ENCODE measurements around the gene SETD1A. TPM values are rescaled to one million over a fixed set of nuclear protein-coding genes. Genes with fewer than 3 reads are reported as not detected.
A peak's percentile ranks its signal among the peaks of the same experiment; 100 is the strongest.

SETD1A gene
- polyA plus RNA-seq, 2 of the 4 experiments (the other 2 are of a cell fraction), result 2.0 to 21.2 TPM

DNA sequence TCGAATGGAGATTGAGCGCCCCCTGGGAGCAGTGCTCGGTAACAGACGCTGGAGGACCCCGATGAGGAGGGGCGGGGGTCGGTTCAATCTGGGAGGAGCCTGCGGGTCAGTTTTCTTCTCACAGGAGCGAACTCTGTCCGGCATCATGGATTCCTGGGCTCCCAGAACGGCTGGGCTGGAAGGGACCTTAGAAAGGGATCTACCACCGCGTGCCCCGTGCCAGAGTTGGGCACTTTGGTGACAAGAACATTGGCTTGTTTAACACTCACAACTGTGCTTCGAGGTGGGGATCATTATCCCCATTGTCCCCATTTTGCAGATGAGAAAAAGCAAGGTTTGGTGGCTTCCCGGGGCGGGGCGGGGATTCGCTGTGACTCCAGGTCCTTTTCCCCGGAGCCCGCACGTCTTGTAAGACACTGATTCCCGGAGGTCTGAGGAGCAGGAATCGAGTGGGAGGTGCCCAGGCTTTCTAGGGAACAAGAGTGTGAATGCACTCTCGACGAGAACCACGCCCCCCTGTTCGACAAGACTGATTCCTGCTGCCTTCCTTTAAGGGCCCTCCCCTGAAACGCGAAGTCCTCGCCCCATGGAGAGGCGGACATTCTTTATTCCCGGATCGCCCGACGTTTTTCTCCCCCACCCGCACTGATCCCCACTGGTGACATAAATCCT, 35.7 kb upstream of the SETD1A start:
- peak; percentile 82 to 83 for DNase-seq (ENCODE audit: low read depth in 1 of 2, low spot score in 1 of 2)
- CTCF ChIA-PET, result interaction anchor here (1.0 kb wide), 1 partner anchor 19 kb away, joined by 4 read pairs; no protein-coding TSS in a partner anchor
- Histone ChIP-seq H3K4me2 (peak overlapping the region; percentile 82), H3K27ac (peak overlapping the region; percentile 69 to 99), H3K9me3 (no peaks in the 10 kb centered on the region), H3K4me1 (peaks cover 9% of the 10 kb centered on the region; the same call in 1 of the 3 replicates), H3K4me3 (peak overlapping the region; percentile 87)
- no peak for FAIRE-seq
- POLR2A ChIA-PET, result no interaction called here
- ATAC-seq, result peak; percentile 29 to 32
- 8% methylated on average over 34 of the region's 37 CpGs for WGBS (ENCODE audit: missing lambda C conversion rate)
- TF ChIP-seq HDAC2 (IDR thresholded peaks at IDR 0.05) (peak; percentile 96), GATA3 (IDR thresholded peaks at IDR 0.05; ENCODE audit: borderline replicate concordance) (no peak), NR3C1 (IDR thresholded peaks at IDR 0.05) (no peak), EHF (CRISPR knock-in tag; IDR thresholded peaks at IDR 0.05) (no peak), TP53 (CRISPR knock-in tag; IDR thresholded peaks at IDR 0.05) (no peak), CHD4 (IDR thresholded peaks at IDR 0.05; ENCODE audit: borderline replicate concordance) (peak; percentile 88; the same call in 1 of the 2 replicates), ZC3H11A (IDR thresholded peaks at IDR 0.05) (no peak), SMC3 (IDR thresholded peaks at IDR 0.05) (peak; percentile 57; the same call in 2 of the 3 replicates), MAZ (IDR thresholded peaks at IDR 0.05; ENCODE audit: borderline replicate concordance, low read depth, low read length) (no peak), TFCP2L1 (CRISPR knock-in tag; IDR thresholded peaks at IDR 0.05) (no peak), RNF2 (IDR thresholded peaks at IDR 0.05; ENCODE audit: borderline replicate concordance, low read depth) (no peak), KDM5A (IDR thresholded peaks at IDR 0.05) (no peak), NPAS2 (CRISPR knock-in tag; IDR thresholded peaks at IDR 0.05; ENCODE audit: borderline replicate concordance) (no peak), FOXS1 (CRISPR knock-in tag; IDR thresholded peaks at IDR 0.05) (no peak), BHLHE40 (IDR thresholded peaks at IDR 0.05; ENCODE audit: low read depth, low read length) (no peak), POLR2A (IDR thresholded peaks at IDR 0.05; ENCODE audit: low read length) (peak; percentile 24; the same call in 1 of the 2 replicates), MAFK (IDR thresholded peaks at IDR 0.05; ENCODE audit: partially characterized antibody) (no peak), POLR2AphosphoS2 (conservative IDR thresholded peaks at IDR 0.05; ENCODE audit: low read length) (no peak), PHF8 (IDR thresholded peaks at IDR 0.05; ENCODE audit: borderline replicate concordance, low read depth) (no peak), NFE2L2 (conservative IDR thresholded peaks at IDR 0.05; ENCODE audit: low read length) (no peak), HEYL (CRISPR knock-in tag; IDR thresholded peaks at IDR 0.05) (no peak), RARB (CRISPR knock-in tag; IDR thresholded peaks at IDR 0.05) (no peak), RAD21 (conservative IDR thresholded peaks at IDR 0.05 in 1 of 2, IDR thresholded peaks at IDR 0.05 in 1 of 2) (peak; percentile 64 to 75)
- TF ChIP-seq, protein P1, sequence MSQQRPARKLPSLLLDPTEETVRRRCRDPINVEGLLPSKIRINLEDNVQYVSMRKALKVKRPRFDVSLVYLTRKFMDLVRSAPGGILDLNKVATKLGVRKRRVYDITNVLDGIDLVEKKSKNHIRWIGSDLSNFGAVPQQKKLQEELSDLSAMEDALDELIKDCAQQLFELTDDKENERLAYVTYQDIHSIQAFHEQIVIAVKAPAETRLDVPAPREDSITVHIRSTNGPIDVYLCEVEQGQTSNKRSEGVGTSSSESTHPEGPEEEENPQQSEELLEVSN (IDR thresholded peaks at IDR 0.05; ENCODE audit: borderline replicate concordance, low read depth), result peak; percentile 13; the same call in 1 of the 2 replicates
- TF ChIP-seq, protein P2, sequence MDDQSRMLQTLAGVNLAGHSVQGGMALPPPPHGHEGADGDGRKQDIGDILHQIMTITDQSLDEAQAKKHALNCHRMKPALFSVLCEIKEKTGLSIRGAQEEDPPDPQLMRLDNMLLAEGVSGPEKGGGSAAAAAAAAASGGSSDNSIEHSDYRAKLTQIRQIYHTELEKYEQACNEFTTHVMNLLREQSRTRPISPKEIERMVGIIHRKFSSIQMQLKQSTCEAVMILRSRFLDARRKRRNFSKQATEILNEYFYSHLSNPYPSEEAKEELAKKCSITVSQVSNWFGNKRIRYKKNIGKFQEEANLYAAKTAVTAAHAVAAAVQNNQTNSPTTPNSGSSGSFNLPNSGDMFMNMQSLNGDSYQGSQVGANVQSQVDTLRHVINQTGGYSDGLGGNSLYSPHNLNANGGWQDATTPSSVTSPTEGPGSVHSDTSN (IDR thresholded peaks at IDR 0.05), result no peak
- TF ChIP-seq, protein P3, sequence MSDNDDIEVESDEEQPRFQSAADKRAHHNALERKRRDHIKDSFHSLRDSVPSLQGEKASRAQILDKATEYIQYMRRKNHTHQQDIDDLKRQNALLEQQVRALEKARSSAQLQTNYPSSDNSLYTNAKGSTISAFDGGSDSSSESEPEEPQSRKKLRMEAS (IDR thresholded peaks at IDR 0.05), result 0 out of 2 replicates have a peak, but pooled peaks have one; percentile 19
- TF ChIP-seq, protein P4, sequence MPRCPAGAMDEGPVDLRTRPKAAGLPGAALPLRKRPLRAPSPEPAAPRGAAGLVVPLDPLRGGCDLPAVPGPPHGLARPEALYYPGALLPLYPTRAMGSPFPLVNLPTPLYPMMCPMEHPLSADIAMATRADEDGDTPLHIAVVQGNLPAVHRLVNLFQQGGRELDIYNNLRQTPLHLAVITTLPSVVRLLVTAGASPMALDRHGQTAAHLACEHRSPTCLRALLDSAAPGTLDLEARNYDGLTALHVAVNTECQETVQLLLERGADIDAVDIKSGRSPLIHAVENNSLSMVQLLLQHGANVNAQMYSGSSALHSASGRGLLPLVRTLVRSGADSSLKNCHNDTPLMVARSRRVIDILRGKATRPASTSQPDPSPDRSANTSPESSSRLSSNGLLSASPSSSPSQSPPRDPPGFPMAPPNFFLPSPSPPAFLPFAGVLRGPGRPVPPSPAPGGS (IDR thresholded peaks at IDR 0.05), result no peak
- TF ChIP-seq, protein P5, sequence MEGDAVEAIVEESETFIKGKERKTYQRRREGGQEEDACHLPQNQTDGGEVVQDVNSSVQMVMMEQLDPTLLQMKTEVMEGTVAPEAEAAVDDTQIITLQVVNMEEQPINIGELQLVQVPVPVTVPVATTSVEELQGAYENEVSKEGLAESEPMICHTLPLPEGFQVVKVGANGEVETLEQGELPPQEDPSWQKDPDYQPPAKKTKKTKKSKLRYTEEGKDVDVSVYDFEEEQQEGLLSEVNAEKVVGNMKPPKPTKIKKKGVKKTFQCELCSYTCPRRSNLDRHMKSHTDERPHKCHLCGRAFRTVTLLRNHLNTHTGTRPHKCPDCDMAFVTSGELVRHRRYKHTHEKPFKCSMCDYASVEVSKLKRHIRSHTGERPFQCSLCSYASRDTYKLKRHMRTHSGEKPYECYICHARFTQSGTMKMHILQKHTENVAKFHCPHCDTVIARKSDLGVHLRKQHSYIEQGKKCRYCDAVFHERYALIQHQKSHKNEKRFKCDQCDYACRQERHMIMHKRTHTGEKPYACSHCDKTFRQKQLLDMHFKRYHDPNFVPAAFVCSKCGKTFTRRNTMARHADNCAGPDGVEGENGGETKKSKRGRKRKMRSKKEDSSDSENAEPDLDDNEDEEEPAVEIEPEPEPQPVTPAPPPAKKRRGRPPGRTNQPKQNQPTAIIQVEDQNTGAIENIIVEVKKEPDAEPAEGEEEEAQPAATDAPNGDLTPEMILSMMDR (IDR thresholded peaks at IDR 0.05), result peak; percentile 62; the same call in 2 of the 3 replicates
- TF ChIP-seq, protein P6, sequence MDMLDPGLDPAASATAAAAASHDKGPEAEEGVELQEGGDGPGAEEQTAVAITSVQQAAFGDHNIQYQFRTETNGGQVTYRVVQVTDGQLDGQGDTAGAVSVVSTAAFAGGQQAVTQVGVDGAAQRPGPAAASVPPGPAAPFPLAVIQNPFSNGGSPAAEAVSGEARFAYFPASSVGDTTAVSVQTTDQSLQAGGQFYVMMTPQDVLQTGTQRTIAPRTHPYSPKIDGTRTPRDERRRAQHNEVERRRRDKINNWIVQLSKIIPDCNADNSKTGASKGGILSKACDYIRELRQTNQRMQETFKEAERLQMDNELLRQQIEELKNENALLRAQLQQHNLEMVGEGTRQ (IDR thresholded peaks at IDR 0.05), result no peak
- TF ChIP-seq, protein P7, sequence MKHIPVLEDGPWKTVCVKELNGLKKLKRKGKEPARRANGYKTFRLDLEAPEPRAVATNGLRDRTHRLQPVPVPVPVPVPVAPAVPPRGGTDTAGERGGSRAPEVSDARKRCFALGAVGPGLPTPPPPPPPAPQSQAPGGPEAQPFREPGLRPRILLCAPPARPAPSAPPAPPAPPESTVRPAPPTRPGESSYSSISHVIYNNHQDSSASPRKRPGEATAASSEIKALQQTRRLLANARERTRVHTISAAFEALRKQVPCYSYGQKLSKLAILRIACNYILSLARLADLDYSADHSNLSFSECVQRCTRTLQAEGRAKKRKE (CRISPR knock-in tag; IDR thresholded peaks at IDR 0.05; ENCODE audit: low read depth), result no peak
- TF ChIP-seq, protein P8, sequence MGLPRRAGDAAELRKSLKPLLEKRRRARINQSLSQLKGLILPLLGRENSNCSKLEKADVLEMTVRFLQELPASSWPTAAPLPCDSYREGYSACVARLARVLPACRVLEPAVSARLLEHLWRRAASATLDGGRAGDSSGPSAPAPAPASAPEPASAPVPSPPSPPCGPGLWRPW (IDR thresholded peaks at IDR 0.05), result no peak

Measured in A549 (cell line).